ENCODE data around the gene C1orf159.
A peak's percentile ranks its signal among the peaks of the same experiment; 100 is the strongest.

The C1orf159 gene

GRCh38 chr1:1042835-1043234 lies 73.1 kb downstream of the C1orf159 start:
- H3K9me3 ChIP-seq (ENCODE audit: control insufficient read depth, insufficient read depth, low read length) = no peaks in the 10 kb centered on the region
- H3K27me3 ChIP-seq (ENCODE audit: control insufficient read depth, insufficient read depth, low read length) = no peaks in the 10 kb centered on the region
- WGBS (ENCODE audit: insufficient coverage, insufficient read length) = no CpG with 5 or more reads among the region's 10 CpGs
- H3K4me1 ChIP-seq (ENCODE audit: control insufficient read depth, insufficient read depth, low read length) = peaks cover 2% of the 10 kb centered on the region
- no peak overlapping the region for H3K4me3 ChIP-seq (ENCODE audit: low read length)
- DNase-seq (ENCODE audit: low read depth, low spot score) = no peak
- H3K27ac ChIP-seq (ENCODE audit: low read length) = no peak overlapping the region
- peaks cover 54% of the 10 kb centered on the region for H3K36me3 ChIP-seq (ENCODE audit: control insufficient read depth, insufficient read depth, low read length)

DNA sequence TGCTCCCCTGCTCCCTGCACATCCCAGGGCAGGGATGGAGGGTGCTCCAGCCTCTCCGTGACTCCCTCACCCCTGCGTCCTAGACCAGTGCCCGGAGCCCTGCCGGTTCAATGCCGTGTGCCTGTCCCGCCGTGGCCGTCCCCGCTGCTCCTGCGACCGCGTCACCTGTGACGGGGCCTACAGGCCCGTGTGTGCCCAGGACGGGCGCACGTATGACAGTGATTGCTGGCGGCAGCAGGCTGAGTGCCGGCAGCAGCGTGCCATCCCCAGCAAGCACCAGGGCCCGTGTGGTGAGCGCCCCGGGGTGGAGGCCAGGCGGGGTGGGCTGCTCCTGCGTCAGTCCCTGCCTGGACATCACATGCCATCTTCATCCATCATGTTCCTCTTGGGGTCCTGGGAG lies 74.0 kb downstream of the C1orf159 start:
- Histone ChIP-seq H3K36me3 (ENCODE audit: control insufficient read depth, insufficient read depth, low read length) (peaks cover 46% of the 10 kb centered on the region), H3K9me3 (ENCODE audit: control insufficient read depth, insufficient read depth, low read length) (no peaks in the 10 kb centered on the region), H3K27ac (ENCODE audit: low read length) (no peak overlapping the region), H3K4me1 (ENCODE audit: control insufficient read depth, insufficient read depth, low read length) (peaks cover 2% of the 10 kb centered on the region), H3K27me3 (ENCODE audit: control insufficient read depth, insufficient read depth, low read length) (no peaks in the 10 kb centered on the region), H3K4me3 (ENCODE audit: low read length) (no peak overlapping the region)
- no peak for DNase-seq (ENCODE audit: low read depth, low spot score)
- WGBS (ENCODE audit: insufficient coverage, insufficient read length) = no CpG with 5 or more reads among the region's 25 CpGs

DNA sequence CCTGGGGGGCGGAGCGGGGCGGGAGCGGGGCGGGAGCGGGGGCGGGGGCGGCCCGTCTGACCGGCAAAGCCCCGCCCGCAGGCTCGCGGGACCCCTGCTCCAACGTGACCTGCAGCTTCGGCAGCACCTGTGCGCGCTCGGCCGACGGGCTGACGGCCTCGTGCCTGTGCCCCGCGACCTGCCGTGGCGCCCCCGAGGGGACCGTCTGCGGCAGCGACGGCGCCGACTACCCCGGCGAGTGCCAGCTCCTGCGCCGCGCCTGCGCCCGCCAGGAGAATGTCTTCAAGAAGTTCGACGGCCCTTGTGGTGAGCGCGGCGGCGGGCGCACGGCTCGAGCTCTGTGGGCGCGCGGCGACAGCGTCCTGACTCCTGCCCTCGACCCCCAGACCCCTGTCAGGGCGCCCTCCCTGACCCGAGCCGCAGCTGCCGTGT lies 74.8 kb downstream of the C1orf159 start:
- DNase-seq (ENCODE audit: low read depth, low spot score) = no peak
- H3K36me3 ChIP-seq (ENCODE audit: control insufficient read depth, insufficient read depth, low read length) = peaks cover 38% of the 10 kb centered on the region
- peaks cover 2% of the 10 kb centered on the region for H3K4me1 ChIP-seq (ENCODE audit: control insufficient read depth, insufficient read depth, low read length)
- WGBS (ENCODE audit: insufficient coverage, insufficient read length) = no CpG with 5 or more reads among the region's 60 CpGs
- no peaks in the 10 kb centered on the region for H3K27me3 ChIP-seq (ENCODE audit: control insufficient read depth, insufficient read depth, low read length)
- peak overlapping the region; percentile 5; the same call in 1 of the 2 replicates for H3K4me3 ChIP-seq (ENCODE audit: low read length)
- no peaks in the 10 kb centered on the region for H3K9me3 ChIP-seq (ENCODE audit: control insufficient read depth, insufficient read depth, low read length)
- no peak overlapping the region for H3K27ac ChIP-seq (ENCODE audit: low read length)

DNA sequence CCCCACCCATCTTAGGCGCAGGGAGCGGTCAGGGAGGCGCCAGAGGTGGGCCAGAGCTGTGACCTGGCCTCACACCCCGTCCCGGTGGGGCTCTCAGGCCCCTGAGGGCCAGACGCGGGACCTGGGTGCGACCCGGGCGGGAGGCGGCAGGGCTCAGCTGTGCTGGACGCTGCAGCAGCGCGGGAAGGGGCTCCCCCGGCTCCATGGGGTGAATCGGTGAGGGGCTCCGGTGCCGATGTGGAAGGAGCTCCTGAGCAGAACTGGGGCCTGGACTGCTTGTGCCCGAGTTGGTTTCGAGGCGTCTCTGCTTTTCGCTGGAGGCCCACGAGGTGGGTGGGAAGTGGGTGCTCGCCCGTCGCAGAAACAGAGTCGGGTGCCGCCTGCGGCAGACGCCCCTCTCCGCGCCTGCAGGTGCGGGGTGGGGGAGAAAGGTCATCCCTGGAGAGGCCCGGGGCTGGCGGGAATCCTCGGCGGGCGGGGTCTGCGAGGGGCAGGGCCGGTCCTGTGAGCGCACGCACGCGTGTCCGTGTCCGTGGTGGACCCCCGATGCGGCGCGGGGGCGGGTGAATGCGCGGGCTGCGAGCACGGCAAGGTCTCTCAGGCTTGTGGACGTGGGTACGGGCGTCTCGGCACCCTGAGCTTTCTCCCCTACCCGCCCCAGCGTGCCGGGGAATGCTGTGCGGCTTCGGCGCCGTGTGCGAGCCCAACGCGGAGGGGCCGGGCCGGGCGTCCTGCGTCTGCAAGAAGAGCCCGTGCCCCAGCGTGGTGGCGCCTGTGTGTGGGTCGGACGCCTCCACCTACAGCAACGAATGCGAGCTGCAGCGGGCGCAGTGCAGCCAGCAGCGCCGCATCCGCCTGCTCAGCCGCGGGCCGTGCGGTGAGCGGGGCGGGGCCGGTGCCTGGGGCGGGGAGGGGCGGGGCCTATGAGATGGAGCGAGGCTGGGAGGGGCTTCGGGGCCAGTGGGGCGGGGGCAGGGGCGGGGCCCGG lies 75.6 kb downstream of the C1orf159 start:
- no peaks in the 10 kb centered on the region for H3K27me3 ChIP-seq (ENCODE audit: control insufficient read depth, insufficient read depth, low read length)
- H3K36me3 ChIP-seq (ENCODE audit: control insufficient read depth, insufficient read depth, low read length) = peaks cover 33% of the 10 kb centered on the region
- H3K9me3 ChIP-seq (ENCODE audit: control insufficient read depth, insufficient read depth, low read length) = no peaks in the 10 kb centered on the region
- no peak for DNase-seq (ENCODE audit: low read depth, low spot score)
- peaks cover 2% of the 10 kb centered on the region for H3K4me1 ChIP-seq (ENCODE audit: control insufficient read depth, insufficient read depth, low read length)
- H3K27ac ChIP-seq (ENCODE audit: low read length) = no peak overlapping the region
- no CpG with 5 or more reads among the region's 99 CpGs for WGBS (ENCODE audit: insufficient coverage, insufficient read length)
- H3K4me3 ChIP-seq (ENCODE audit: low read length) = peak overlapping the region; percentile 12; the same call in 1 of the 2 replicates

DNA sequence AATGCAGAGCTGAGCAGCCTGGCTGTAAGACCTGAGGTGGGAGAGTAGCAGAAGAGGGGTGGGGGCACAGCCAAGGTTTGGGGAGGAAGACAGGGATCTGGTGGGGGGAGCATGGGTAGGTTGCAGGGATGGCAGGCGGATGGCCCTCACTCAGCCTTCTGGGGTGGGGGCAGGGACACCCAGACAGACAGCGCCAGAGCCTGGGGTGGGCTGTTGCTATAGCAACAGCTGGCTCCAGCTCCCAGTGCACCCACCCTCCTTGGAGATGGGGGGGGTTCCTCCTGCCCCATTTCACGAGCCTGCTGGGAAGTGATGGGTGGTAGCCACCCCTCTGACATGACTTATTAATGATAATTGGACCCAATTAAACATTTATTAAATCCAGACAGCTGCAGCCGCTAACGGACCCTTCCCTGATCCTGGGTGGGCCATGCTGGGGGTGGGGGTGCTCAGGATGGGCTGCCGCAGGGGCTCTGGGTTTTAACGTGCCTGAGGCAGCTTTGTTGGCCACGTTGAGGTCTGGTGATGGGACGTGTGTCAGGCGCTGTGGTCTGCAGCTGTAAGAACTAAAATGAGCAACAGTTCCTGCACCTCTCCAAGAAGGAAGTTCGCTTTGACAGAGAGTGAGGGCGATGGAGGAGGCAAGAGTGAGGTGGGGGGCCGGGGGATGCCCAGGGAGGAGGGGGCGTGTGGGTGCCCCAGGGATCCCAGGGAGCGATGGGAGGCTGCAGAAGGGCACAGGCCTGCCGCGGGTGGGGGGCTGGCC lies 76.6 kb downstream of the C1orf159 start:
- no peak for DNase-seq (ENCODE audit: low read depth, low spot score)
- no peak overlapping the region for H3K27ac ChIP-seq (ENCODE audit: low read length)
- no peaks in the 10 kb centered on the region for H3K9me3 ChIP-seq (ENCODE audit: control insufficient read depth, insufficient read depth, low read length)
- no peak overlapping the region for H3K4me3 ChIP-seq (ENCODE audit: low read length)
- H3K27me3 ChIP-seq (ENCODE audit: control insufficient read depth, insufficient read depth, low read length) = no peaks in the 10 kb centered on the region
- peaks cover 26% of the 10 kb centered on the region for H3K36me3 ChIP-seq (ENCODE audit: control insufficient read depth, insufficient read depth, low read length)
- WGBS (ENCODE audit: insufficient coverage, insufficient read length) = no CpG with 5 or more reads among the region's 17 CpGs
- H3K4me1 ChIP-seq (ENCODE audit: control insufficient read depth, insufficient read depth, low read length) = peaks cover 3% of the 10 kb centered on the region

DNA sequence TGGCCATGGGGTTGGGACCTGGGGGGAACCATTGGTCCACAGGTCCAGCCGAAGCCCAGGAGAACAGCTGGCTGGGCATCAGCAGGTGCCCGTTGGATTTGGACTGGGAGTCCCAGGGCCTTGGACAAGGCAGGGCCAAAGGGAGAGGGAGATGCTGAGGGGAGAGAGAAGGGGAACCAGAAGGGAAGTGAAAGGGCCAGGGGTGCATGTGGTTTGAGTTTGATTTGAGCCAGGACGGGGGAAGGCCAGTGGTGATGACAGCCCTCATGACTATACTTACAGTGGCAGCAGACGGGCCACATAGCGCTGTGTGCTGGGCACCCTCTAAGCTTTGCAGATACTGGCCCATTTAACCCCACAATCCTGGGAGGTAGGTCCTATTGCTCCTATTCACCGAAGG lies 77.2 kb downstream of the C1orf159 start:
- WGBS (ENCODE audit: insufficient coverage, insufficient read length) = no CpG with 5 or more reads among the region's 6 CpGs
- H3K27ac ChIP-seq (ENCODE audit: low read length) = no peak overlapping the region
- DNase-seq (ENCODE audit: low read depth, low spot score) = no peak
- no peaks in the 10 kb centered on the region for H3K9me3 ChIP-seq (ENCODE audit: control insufficient read depth, insufficient read depth, low read length)
- H3K4me3 ChIP-seq (ENCODE audit: low read length) = no peak overlapping the region
- H3K4me1 ChIP-seq (ENCODE audit: control insufficient read depth, insufficient read depth, low read length) = peaks cover 3% of the 10 kb centered on the region
- peaks cover 20% of the 10 kb centered on the region for H3K36me3 ChIP-seq (ENCODE audit: control insufficient read depth, insufficient read depth, low read length)
- H3K27me3 ChIP-seq (ENCODE audit: control insufficient read depth, insufficient read depth, low read length) = no peaks in the 10 kb centered on the region

DNA sequence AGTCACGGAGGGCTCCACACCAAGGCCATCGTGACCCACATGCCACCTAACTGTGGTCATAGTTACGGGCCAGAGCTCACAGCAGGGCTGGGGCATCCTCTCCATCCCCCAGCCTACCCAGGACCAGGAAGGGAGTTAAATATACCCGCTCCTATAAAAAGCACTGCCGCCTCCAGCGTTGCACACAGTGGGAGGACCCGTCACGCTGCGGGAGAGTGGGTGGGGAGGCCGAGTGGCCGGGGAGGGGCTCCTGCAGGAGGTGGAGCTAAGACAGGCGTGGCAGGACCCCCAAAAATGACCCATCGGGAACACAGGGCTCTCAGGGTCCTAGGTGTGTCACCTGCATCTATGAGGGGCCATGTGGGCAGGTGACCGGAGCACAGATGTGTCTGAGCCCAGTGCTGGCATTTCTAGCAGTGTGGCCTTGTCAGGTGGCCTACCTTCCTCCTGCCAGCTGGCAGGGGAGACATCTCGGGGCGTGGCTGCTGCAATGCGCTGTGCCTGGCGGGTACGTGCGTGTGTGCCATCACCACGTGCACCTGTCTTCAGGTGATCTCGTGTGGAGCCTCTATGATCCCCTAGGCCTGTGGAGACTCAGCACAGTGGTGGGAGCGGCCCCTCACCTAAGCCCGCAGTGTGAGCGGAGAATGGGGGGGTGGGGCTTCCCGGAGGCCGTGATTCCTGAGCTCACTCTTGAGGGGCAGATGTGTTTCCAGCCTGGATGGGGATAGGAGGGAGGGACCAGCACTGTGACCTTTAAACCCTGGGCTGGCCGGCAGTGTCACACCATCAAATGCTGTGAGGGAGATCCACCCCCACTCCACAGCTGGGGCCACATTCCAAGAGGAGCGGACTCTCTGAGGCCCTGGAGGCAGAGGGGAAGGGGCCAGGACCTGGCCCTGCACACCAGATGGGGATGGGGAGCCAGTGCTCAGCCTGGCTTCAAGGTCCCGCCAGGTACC lies 78.2 kb downstream of the C1orf159 start:
- Histone ChIP-seq H3K9me3 (ENCODE audit: control insufficient read depth, insufficient read depth, low read length) (no peaks in the 10 kb centered on the region), H3K4me3 (ENCODE audit: low read length) (no peak overlapping the region), H3K27ac (ENCODE audit: low read length) (no peak overlapping the region), H3K36me3 (ENCODE audit: control insufficient read depth, insufficient read depth, low read length) (peaks cover 12% of the 10 kb centered on the region; the same call in 1 of the 2 replicates), H3K4me1 (ENCODE audit: control insufficient read depth, insufficient read depth, low read length) (peaks cover 3% of the 10 kb centered on the region), H3K27me3 (ENCODE audit: control insufficient read depth, insufficient read depth, low read length) (no peaks in the 10 kb centered on the region)
- no peak for DNase-seq (ENCODE audit: low read depth, low spot score)
- no CpG with 5 or more reads among the region's 30 CpGs for WGBS (ENCODE audit: insufficient coverage, insufficient read length)

GRCh38 chr1:1035291-1035943 lies 80.5 kb downstream of the C1orf159 start:
- Histone ChIP-seq H3K36me3 (ENCODE audit: control insufficient read depth, insufficient read depth, low read length) (peaks cover 5% of the 10 kb centered on the region; the same call in 1 of the 2 replicates), H3K4me1 (ENCODE audit: control insufficient read depth, insufficient read depth, low read length) (peaks cover 9% of the 10 kb centered on the region), H3K4me3 (ENCODE audit: low read length) (no peak overlapping the region), H3K27ac (ENCODE audit: low read length) (no peak overlapping the region), H3K9me3 (ENCODE audit: control insufficient read depth, insufficient read depth, low read length) (no peaks in the 10 kb centered on the region), H3K27me3 (ENCODE audit: control insufficient read depth, insufficient read depth, low read length) (no peaks in the 10 kb centered on the region)
- WGBS (ENCODE audit: insufficient coverage, insufficient read length) = no CpG with 5 or more reads among the region's 19 CpGs
- DNase-seq (ENCODE audit: low read depth, low spot score) = no peak

GRCh38 chr1:1034439-1034781 lies 81.5 kb downstream of the C1orf159 start:
- no CpG with 5 or more reads among the region's 30 CpGs for WGBS (ENCODE audit: insufficient coverage, insufficient read length)
- H3K9me3 ChIP-seq (ENCODE audit: control insufficient read depth, insufficient read depth, low read length) = no peaks in the 10 kb centered on the region
- peaks cover 8% of the 10 kb centered on the region for H3K4me1 ChIP-seq (ENCODE audit: control insufficient read depth, insufficient read depth, low read length)
- DNase-seq (ENCODE audit: low read depth, low spot score) = no peak
- H3K36me3 ChIP-seq (ENCODE audit: control insufficient read depth, insufficient read depth, low read length) = peaks cover 5% of the 10 kb centered on the region; the same call in 1 of the 2 replicates
- no peak overlapping the region for H3K27ac ChIP-seq (ENCODE audit: low read length)
- H3K27me3 ChIP-seq (ENCODE audit: control insufficient read depth, insufficient read depth, low read length) = no peaks in the 10 kb centered on the region
- H3K4me3 ChIP-seq (ENCODE audit: low read length) = peak overlapping the region; percentile 58; the same call in 1 of the 2 replicates

Measured in iPS DF 6.9 (cell line).